ENCODE data around the gene RB1. TPM values are rescaled to one million over a fixed set of nuclear protein-coding genes. Genes with fewer than 3 reads are reported as not detected.

Gene RB1
- total and polyA plus RNA-seq, 12 donors, result 10.4 to 78.0 (median 45.7) TPM

GRCh38 chr13:48431987-48432615, 128.6 kb downstream of the RB1 start:
- intact Hi-C loops (cut with DNase I), result no loop called here
- peaks cover 20 to 36% of the 10 kb centered on the region in 2 donors for H3K4me1 ChIP-seq (replicated peaks in 1 of 2)
- no peaks in the 10 kb centered on the region for H3K9me3 ChIP-seq (replicated peaks in 1 of 3)
- no peak for TF ChIP-seq CTCF (IDR thresholded peaks at IDR 0.05)
- no peak for TF ChIP-seq POLR2A (IDR thresholded peaks at IDR 0.05)
- H3K4me3 ChIP-seq, result no peak overlapping the region
- H3K36me3 ChIP-seq (replicated peaks in 1 of 2), result no peaks in the 10 kb centered on the region
- H3K27me3 ChIP-seq, result no peaks in the 10 kb centered on the region
- H3K27ac ChIP-seq, result peak overlapping the region in 2 of 5 donors; percentile 18 to 28
- 28 to 38% (median 34%) methylated on average over 2 of the region's 2 CpGs for WGBS, 4 donors
- DNase-seq, result no peak

DNA sequence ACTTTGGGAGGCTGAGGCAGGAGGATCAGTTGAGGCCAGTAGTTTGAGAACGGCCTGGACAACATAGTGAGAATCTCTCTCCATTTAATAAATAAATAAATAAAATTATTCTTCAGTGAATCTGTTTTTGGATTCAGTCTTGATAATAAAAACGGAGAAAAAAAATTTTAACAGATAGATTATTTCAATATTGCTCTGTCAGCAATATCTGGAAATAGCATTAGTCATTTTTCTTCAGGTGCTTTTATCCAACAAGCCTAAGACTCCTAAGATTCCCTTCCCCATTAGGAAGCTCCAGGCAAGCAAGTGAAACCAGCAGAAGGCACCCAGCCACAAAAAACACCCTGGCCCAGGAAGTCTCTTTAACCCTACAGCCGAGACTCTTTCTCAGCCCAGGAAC, 130.6 kb downstream of the RB1 start:
- no peak for DNase-seq
- H3K4me3 ChIP-seq, result no peak overlapping the region
- H3K9me3 ChIP-seq (replicated peaks in 1 of 3), result no peaks in the 10 kb centered on the region
- H3K4me1 ChIP-seq (replicated peaks in 1 of 2), result peaks cover 25 to 46% of the 10 kb centered on the region in 2 donors
- H3K36me3 ChIP-seq (replicated peaks in 1 of 2), result no peaks in the 10 kb centered on the region
- intact Hi-C loops (cut with DNase I), result no loop called here
- H3K27ac ChIP-seq, result no peak overlapping the region
- no peaks in the 10 kb centered on the region for H3K27me3 ChIP-seq
- TF ChIP-seq CTCF (IDR thresholded peaks at IDR 0.05) (no peak), POLR2A (IDR thresholded peaks at IDR 0.05) (no peak)
- 89 to 96% (median 94%) methylated on average over 3 of the region's 3 CpGs for WGBS, 4 donors

DNA sequence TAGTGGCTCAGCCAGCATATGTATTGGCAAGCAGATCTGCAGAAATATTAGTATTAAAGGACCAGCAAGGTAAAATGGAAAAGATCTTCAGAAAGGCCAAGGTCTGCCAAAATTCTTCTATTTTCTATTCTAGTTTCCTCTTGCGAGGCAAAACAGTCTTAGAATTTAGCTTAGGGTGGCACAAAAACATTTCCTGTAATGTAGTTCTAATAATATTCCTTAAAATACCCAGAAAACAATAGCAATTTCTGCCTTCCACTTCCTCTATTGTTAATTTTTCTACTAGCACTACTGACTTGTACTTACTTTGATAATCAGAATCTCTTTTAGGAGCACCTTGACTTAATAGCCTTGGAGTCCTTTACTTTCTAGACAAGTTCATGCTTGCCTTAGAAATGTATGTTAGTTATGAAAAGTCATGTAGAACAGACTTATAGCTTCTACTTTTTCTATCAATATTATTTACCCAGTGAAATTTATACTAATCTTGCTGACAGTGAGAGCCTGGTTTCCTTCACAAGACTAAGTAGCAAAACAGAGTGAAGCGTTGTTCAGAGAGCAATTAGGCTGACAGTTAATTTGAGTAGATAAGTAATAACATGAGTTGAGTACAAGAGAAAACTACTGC, 133.2 kb downstream of the RB1 start:
- TF ChIP-seq POLR2A (IDR thresholded peaks at IDR 0.05) (no peak), CTCF (IDR thresholded peaks at IDR 0.05) (no peak)
- intact Hi-C loops (cut with DNase I), result no loop called here
- peaks cover 21 to 35% of the 10 kb centered on the region in 2 donors for H3K4me1 ChIP-seq (replicated peaks in 1 of 2)
- H3K27ac ChIP-seq, result peak overlapping the region; percentile 39 to 60 (median 43)
- no peaks in the 10 kb centered on the region for H3K36me3 ChIP-seq (replicated peaks in 1 of 2)
- DNase-seq, result no peak
- peak overlapping the region in 1 of 4 donors; percentile 5 for H3K4me3 ChIP-seq
- H3K27me3 ChIP-seq, result no peaks in the 10 kb centered on the region
- no peaks in the 10 kb centered on the region for H3K9me3 ChIP-seq (replicated peaks in 1 of 3)
- 48 to 55% (median 52%) methylated on average over 2 of the region's 2 CpGs for WGBS, 4 donors

DNA sequence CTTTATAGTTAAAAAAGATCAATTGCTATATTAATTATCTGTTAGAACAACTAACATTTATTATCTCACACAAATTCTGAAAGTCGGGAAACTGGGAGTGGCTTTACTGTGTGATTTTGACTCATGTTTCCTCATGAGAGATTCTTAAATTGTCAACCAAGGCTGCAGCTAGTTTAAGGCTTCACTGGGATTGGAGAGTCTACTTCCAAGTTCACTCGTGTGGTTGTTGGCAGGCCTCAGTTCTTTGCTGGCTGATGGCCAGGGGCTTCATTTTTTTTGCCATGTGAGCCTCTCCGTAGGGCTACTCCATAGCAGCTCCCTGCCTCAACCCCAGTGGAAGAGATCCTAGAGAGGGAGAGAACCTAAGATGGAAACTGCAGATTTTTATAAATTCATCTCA, 133.8 kb downstream of the RB1 start:
- intact Hi-C loops (cut with DNase I), result no loop called here
- TF ChIP-seq CTCF (IDR thresholded peaks at IDR 0.05), result no peak
- no peak for TF ChIP-seq POLR2A (IDR thresholded peaks at IDR 0.05)
- no peaks in the 10 kb centered on the region for H3K27me3 ChIP-seq
- DNase-seq, result peak; percentile 60 to 89 (median 79)
- peak overlapping the region; percentile 1 to 60 (median 42) for H3K27ac ChIP-seq
- H3K4me3 ChIP-seq, result peak overlapping the region in 1 of 4 donors; percentile 5
- WGBS, 4 donors, result 5 to 14% (median 9%) methylated on average over 3 of the region's 3 CpGs
- peaks cover 15 to 29% of the 10 kb centered on the region in 2 donors for H3K4me1 ChIP-seq (replicated peaks in 1 of 2)
- no peaks in the 10 kb centered on the region for H3K9me3 ChIP-seq (replicated peaks in 1 of 3)
- no peaks in the 10 kb centered on the region for H3K36me3 ChIP-seq (replicated peaks in 1 of 2)
